Chondrocyte (in vitro differentiated cells): ENCODE measurements around the gene CTIF. TPM values are rescaled to one million over a fixed set of nuclear protein-coding genes. Genes with fewer than 3 reads are reported as not detected.
A peak's percentile ranks its signal among the peaks of the same experiment; 100 is the strongest.

ENCODE experiments used
- DNase-seq: peaks from one replicate; pipeline ENCODE4 v3.0.0; 2021; ENCODE audit warnings: mixed read lengths, low spot score
- H3K27ac Mint-ChIP-seq: one replicate; pipeline ENCODE4 v1.8.0; 2021; ENCODE audit warnings: mild to moderate bottlenecking, moderate library complexity, mixed read lengths; ENCODE audit not compliant: unreplicated experiment
- H3K27me3 Mint-ChIP-seq: 2 replicates; pipeline ENCODE4 v1.8.0; 2021; ENCODE audit warnings: low read depth, mixed read lengths
- H3K36me3 Mint-ChIP-seq: 2 replicates; pipeline ENCODE4 v1.8.0; 2021; ENCODE audit warnings: low read depth, mixed read lengths
- H3K4me1 Mint-ChIP-seq: 2 replicates; pipeline ENCODE4 v1.8.0; 2021; ENCODE audit warnings: low read depth, mild to moderate bottlenecking, mixed read lengths
- H3K4me3 Mint-ChIP-seq: one replicate; pipeline ENCODE4 v1.8.0; 2021; ENCODE audit warnings: mild to moderate bottlenecking, moderate library complexity, mixed read lengths; ENCODE audit not compliant: unreplicated experiment
- H3K9me3 Mint-ChIP-seq: 2 replicates; pipeline ENCODE4 v1.8.0; 2021; ENCODE audit warnings: low read depth, mixed read lengths
- total RNA-seq: library from RNA; stranded (reverse); gene quantifications from 3 replicates; pipeline ENCODE4 v1.2.1, GENCODE V29; 2021
- TF ChIP-seq, protein P1 (sequence below): fragments of 200-600 bp; sonication (generic); IDR thresholded peaks from 2 replicates; pipeline ENCODE4 v1.5.0; 2021; ENCODE audit warnings: antibody characterized with exemption, mild to moderate bottlenecking, moderate library complexity

The CTIF gene
- total RNA-seq, 1 donor from 2014 or later = 184 TPM

GRCh38 chr18:48693006-48693405, 154.2 kb downstream of the CTIF start:
- peak overlapping the region; percentile 68 for H3K27ac Mint-ChIP-seq

DNA sequence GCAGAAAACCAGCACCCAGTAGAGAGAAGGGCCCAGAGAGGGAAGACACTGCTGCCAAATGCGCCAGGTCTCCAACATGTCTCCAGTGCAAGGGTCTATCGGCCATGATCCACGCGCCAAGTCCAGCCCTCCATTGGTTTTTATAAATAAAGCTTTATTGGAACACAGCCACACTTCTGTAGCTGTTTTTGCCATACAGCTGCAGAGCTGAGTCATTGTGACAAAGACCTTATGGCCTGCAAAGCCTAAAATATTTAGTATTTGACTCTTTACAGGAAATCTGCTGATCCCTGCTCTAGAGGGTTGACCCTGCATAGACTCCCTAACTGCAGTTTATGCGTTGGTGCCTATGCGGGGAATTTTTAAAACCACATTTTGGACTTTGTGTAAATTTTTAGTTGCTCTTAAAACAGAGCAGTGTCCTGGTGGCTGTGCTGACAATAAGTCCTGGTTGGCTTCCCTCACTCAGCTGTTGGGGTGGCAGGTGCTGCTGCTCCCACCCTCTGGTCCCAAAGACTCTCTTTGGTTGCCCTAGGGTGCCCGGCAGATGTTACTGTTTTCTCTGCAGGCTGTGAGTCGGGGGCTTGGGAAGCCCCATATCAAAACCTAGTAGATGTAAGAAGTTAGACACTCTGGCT, 154.9 kb downstream of the CTIF start:
- peaks cover 22% of the 10 kb centered on the region for H3K36me3 Mint-ChIP-seq
- TF ChIP-seq, protein P1, sequence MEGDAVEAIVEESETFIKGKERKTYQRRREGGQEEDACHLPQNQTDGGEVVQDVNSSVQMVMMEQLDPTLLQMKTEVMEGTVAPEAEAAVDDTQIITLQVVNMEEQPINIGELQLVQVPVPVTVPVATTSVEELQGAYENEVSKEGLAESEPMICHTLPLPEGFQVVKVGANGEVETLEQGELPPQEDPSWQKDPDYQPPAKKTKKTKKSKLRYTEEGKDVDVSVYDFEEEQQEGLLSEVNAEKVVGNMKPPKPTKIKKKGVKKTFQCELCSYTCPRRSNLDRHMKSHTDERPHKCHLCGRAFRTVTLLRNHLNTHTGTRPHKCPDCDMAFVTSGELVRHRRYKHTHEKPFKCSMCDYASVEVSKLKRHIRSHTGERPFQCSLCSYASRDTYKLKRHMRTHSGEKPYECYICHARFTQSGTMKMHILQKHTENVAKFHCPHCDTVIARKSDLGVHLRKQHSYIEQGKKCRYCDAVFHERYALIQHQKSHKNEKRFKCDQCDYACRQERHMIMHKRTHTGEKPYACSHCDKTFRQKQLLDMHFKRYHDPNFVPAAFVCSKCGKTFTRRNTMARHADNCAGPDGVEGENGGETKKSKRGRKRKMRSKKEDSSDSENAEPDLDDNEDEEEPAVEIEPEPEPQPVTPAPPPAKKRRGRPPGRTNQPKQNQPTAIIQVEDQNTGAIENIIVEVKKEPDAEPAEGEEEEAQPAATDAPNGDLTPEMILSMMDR = no peak
- H3K27me3 Mint-ChIP-seq = no peaks in the 10 kb centered on the region
- no peak for DNase-seq
- H3K9me3 Mint-ChIP-seq = no peaks in the 10 kb centered on the region
- H3K27ac Mint-ChIP-seq = peak overlapping the region; percentile 22
- H3K4me3 Mint-ChIP-seq = no peak overlapping the region
- peaks cover 14% of the 10 kb centered on the region for H3K4me1 Mint-ChIP-seq

More at GRCh38 chr18:48693006-48693405, 154.2 kb downstream of the CTIF start:
- Mint-ChIP-seq H3K9me3 (no peaks in the 10 kb centered on the region), H3K4me1 (peaks cover 14% of the 10 kb centered on the region), H3K27me3 (no peaks in the 10 kb centered on the region), H3K4me3 (no peak overlapping the region), H3K36me3 (peaks cover 22% of the 10 kb centered on the region)
- TF ChIP-seq, protein P1 = no peak
- DNase-seq = no peak

DNA sequence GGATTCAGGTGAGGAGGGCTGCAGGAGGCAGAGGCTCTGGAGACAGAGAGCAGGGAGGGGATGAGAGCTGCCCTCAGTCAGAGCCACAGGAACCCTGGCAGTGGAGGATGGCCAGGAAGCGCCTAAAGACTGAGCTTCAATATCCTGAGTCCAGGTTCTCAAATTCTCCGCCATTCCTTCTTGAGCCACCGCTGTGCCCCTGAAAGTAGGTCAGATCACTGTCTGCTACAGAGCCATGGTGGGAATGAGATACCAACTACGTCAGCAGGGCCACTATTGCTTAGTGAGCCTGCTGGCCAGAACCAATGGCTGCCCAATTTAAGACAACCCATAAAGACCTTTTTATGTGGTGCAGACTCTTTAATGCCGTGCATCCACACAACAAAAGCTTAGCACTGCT, 155.5 kb downstream of the CTIF start:
- TF ChIP-seq, protein P1 = no peak
- DNase-seq = no peak
- Mint-ChIP-seq H3K4me1 (peaks cover 14% of the 10 kb centered on the region), H3K27me3 (no peaks in the 10 kb centered on the region), H3K27ac (peak overlapping the region; percentile 22), H3K4me3 (no peak overlapping the region), H3K36me3 (peaks cover 22% of the 10 kb centered on the region), H3K9me3 (no peaks in the 10 kb centered on the region)

GRCh38 chr18:48695671-48696070, 156.8 kb downstream of the CTIF start:
- DNase-seq = no peak
- peaks cover 26% of the 10 kb centered on the region for H3K36me3 Mint-ChIP-seq
- no peaks in the 10 kb centered on the region for H3K27me3 Mint-ChIP-seq
- H3K4me1 Mint-ChIP-seq = peaks cover 14% of the 10 kb centered on the region
- H3K27ac Mint-ChIP-seq = no peak overlapping the region
- no peak overlapping the region for H3K4me3 Mint-ChIP-seq
- no peaks in the 10 kb centered on the region for H3K9me3 Mint-ChIP-seq
- TF ChIP-seq, protein P1 = no peak

DNA sequence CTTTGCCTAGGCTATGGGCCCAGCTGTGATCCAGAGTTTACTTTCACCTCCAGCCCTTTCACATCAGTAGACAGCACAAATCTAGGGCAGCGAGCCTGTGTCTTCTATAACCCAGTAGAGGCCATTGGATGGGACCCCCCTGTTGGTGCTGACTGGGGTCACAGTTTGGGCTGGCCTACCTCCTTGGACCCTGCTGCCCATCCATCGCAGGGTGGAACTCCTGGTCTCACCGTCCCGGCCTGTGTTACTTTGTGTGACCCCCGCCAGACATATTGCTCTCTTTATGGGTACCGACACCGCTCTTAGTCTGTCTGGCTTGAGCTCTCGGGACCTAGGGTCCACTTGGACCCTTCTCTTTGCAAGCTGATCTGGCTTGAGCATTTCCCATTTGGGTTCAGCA, 157.4 kb downstream of the CTIF start:
- Mint-ChIP-seq H3K27ac (no peak overlapping the region), H3K27me3 (no peaks in the 10 kb centered on the region), H3K9me3 (no peaks in the 10 kb centered on the region), H3K36me3 (peaks cover 25% of the 10 kb centered on the region), H3K4me3 (no peak overlapping the region), H3K4me1 (peaks cover 14% of the 10 kb centered on the region)
- TF ChIP-seq, protein P1 = no peak
- DNase-seq = no peak
